ENCODE measurements around the gene OR4E2.
"Not testable (repeated sequence)": the region's sequence is repeated elsewhere in the genome, so short reads cannot be mapped to it uniquely, and the experiment has no call there.

Gene OR4E2

GRCh38 chr14:21697662-21698061 lies 44.0 kb downstream of the OR4E2 start:
- not testable (repeated sequence) for H3K9me3 ChIP-seq (ENCODE audit: insufficient read depth, low read depth, low read length); H3K4me3 ChIP-seq (ENCODE audit: low read length); H3K27me3 ChIP-seq (ENCODE audit: insufficient read depth, low read length); H3K4me1 ChIP-seq (ENCODE audit: insufficient read depth, low read length); H3K36me3 ChIP-seq (ENCODE audit: insufficient read depth, low read length); H3K27ac ChIP-seq (ENCODE audit: low read depth, low read length); H3K9ac ChIP-seq (ENCODE audit: low read depth, low read length)
- WGBS: 97% methylated on average over 33 of the region's 33 CpGs

- H3K27ac ChIP-seq (ENCODE audit: low read depth, low read length); H3K27me3 ChIP-seq (ENCODE audit: insufficient read depth, low read length); H3K9ac ChIP-seq (ENCODE audit: low read depth, low read length): not testable (repeated sequence)
Measured at GRCh38 chr14:21698538-21698937, 44.9 kb downstream of the OR4E2 start.

GRCh38 chr14:21699551-21699950 lies 45.9 kb downstream of the OR4E2 start:
- 92% methylated on average over 2 of the region's 2 CpGs for WGBS
- H3K36me3 ChIP-seq (ENCODE audit: insufficient read depth, low read length): no peaks in the 10 kb centered on the region
- H3K27ac ChIP-seq (ENCODE audit: low read depth, low read length): no peak overlapping the region
- no peak overlapping the region for H3K4me3 ChIP-seq (ENCODE audit: low read length)
- H3K4me1 ChIP-seq (ENCODE audit: insufficient read depth, low read length): no peaks in the 10 kb centered on the region
- no peaks in the 10 kb centered on the region for H3K27me3 ChIP-seq (ENCODE audit: insufficient read depth, low read length)
- H3K9me3 ChIP-seq (ENCODE audit: insufficient read depth, low read depth, low read length): no peaks in the 10 kb centered on the region
- H3K9ac ChIP-seq (ENCODE audit: low read depth, low read length): no peak overlapping the region

More at GRCh38 chr14:21698538-21698937, 44.9 kb downstream of the OR4E2 start:
- H3K9me3 ChIP-seq (ENCODE audit: insufficient read depth, low read depth, low read length); H3K4me1 ChIP-seq (ENCODE audit: insufficient read depth, low read length); H3K36me3 ChIP-seq (ENCODE audit: insufficient read depth, low read length); H3K4me3 ChIP-seq (ENCODE audit: low read length): not testable (repeated sequence)
- WGBS: 77% methylated on average over 2 of the region's 3 CpGs

- WGBS: 89% methylated on average over 2 of the region's 2 CpGs
- no peak overlapping the region for H3K27ac ChIP-seq (ENCODE audit: low read depth, low read length)
- H3K36me3 ChIP-seq (ENCODE audit: insufficient read depth, low read length): no peaks in the 10 kb centered on the region
- no peaks in the 10 kb centered on the region for H3K27me3 ChIP-seq (ENCODE audit: insufficient read depth, low read length)
- no peaks in the 10 kb centered on the region for H3K4me1 ChIP-seq (ENCODE audit: insufficient read depth, low read length)
- H3K9me3 ChIP-seq (ENCODE audit: insufficient read depth, low read depth, low read length): no peaks in the 10 kb centered on the region; the same call in 1 of the 2 replicates
- H3K9ac ChIP-seq (ENCODE audit: low read depth, low read length): no peak overlapping the region
- no peak overlapping the region for H3K4me3 ChIP-seq (ENCODE audit: low read length)
Measured at GRCh38 chr14:21702316-21702715, 48.7 kb downstream of the OR4E2 start.

GRCh38 chr14:21703357-21704326 lies 50.0 kb downstream of the OR4E2 start:
- Histone ChIP-seq H3K27ac (ENCODE audit: low read depth, low read length) (no peak overlapping the region), H3K9me3 (ENCODE audit: insufficient read depth, low read depth, low read length) (no peaks in the 10 kb centered on the region; the same call in 1 of the 2 replicates), H3K27me3 (ENCODE audit: insufficient read depth, low read length) (no peaks in the 10 kb centered on the region), H3K4me3 (ENCODE audit: low read length) (no peak overlapping the region), H3K36me3 (ENCODE audit: insufficient read depth, low read length) (no peaks in the 10 kb centered on the region), H3K9ac (ENCODE audit: low read depth, low read length) (no peak overlapping the region), H3K4me1 (ENCODE audit: insufficient read depth, low read length) (no peaks in the 10 kb centered on the region)
- 86% methylated on average over 2 of the region's 2 CpGs for WGBS

- no peak overlapping the region for H3K4me3 ChIP-seq (ENCODE audit: low read length)
- H3K9me3 ChIP-seq (ENCODE audit: insufficient read depth, low read depth, low read length): no peaks in the 10 kb centered on the region; the same call in 1 of the 2 replicates
- no peak overlapping the region for H3K27ac ChIP-seq (ENCODE audit: low read depth, low read length)
- no peaks in the 10 kb centered on the region for H3K4me1 ChIP-seq (ENCODE audit: insufficient read depth, low read length)
- H3K9ac ChIP-seq (ENCODE audit: low read depth, low read length): no peak overlapping the region
- H3K27me3 ChIP-seq (ENCODE audit: insufficient read depth, low read length): no peaks in the 10 kb centered on the region
- no peaks in the 10 kb centered on the region for H3K36me3 ChIP-seq (ENCODE audit: insufficient read depth, low read length)
Measured at GRCh38 chr14:21704338-21704737, 50.7 kb downstream of the OR4E2 start.

- no peaks in the 10 kb centered on the region for H3K36me3 ChIP-seq (ENCODE audit: insufficient read depth, low read length)
- 100% methylated on average over 1 of the region's 3 CpGs for WGBS
- no peaks in the 10 kb centered on the region for H3K27me3 ChIP-seq (ENCODE audit: insufficient read depth, low read length)
- no peaks in the 10 kb centered on the region for H3K4me1 ChIP-seq (ENCODE audit: insufficient read depth, low read length)
- no peak overlapping the region for H3K9ac ChIP-seq (ENCODE audit: low read depth, low read length)
- no peaks in the 10 kb centered on the region; the same call in 1 of the 2 replicates for H3K9me3 ChIP-seq (ENCODE audit: insufficient read depth, low read depth, low read length)
- no peak overlapping the region for H3K4me3 ChIP-seq (ENCODE audit: low read length)
- H3K27ac ChIP-seq (ENCODE audit: low read depth, low read length): no peak overlapping the region
Measured at GRCh38 chr14:21711360-21711961, 57.8 kb downstream of the OR4E2 start.

- Histone ChIP-seq H3K27me3 (ENCODE audit: insufficient read depth, low read length) (no peaks in the 10 kb centered on the region), H3K9ac (ENCODE audit: low read depth, low read length) (no peak overlapping the region), H3K4me1 (ENCODE audit: insufficient read depth, low read length) (no peaks in the 10 kb centered on the region), H3K27ac (ENCODE audit: low read depth, low read length) (no peak overlapping the region), H3K36me3 (ENCODE audit: insufficient read depth, low read length) (no peaks in the 10 kb centered on the region), H3K9me3 (ENCODE audit: insufficient read depth, low read depth, low read length) (no peaks in the 10 kb centered on the region; the same call in 1 of the 2 replicates), H3K4me3 (ENCODE audit: low read length) (no peak overlapping the region)
- WGBS: 88% methylated on average over 2 of the region's 2 CpGs
Measured at GRCh38 chr14:21712036-21712435, 58.4 kb downstream of the OR4E2 start.

GRCh38 chr14:21714318-21714929 lies 60.8 kb downstream of the OR4E2 start:
- H3K27ac ChIP-seq (ENCODE audit: low read depth, low read length): no peak overlapping the region

More at GRCh38 chr14:21714318-21714929, 60.8 kb downstream of the OR4E2 start:
- Histone ChIP-seq H3K4me1 (ENCODE audit: insufficient read depth, low read length) (no peaks in the 10 kb centered on the region), H3K27me3 (ENCODE audit: insufficient read depth, low read length) (no peaks in the 10 kb centered on the region), H3K36me3 (ENCODE audit: insufficient read depth, low read length) (no peaks in the 10 kb centered on the region), H3K9ac (ENCODE audit: low read depth, low read length) (no peak overlapping the region), H3K4me3 (ENCODE audit: low read length) (no peak overlapping the region), H3K9me3 (ENCODE audit: insufficient read depth, low read depth, low read length) (no peaks in the 10 kb centered on the region)
- WGBS: 91% methylated on average over 5 of the region's 6 CpGs
